GM18519 (cell line): ENCODE data around the gene ARHGEF25.
"Not testable (repeated sequence)": the region's sequence is repeated elsewhere in the genome, so short reads cannot be mapped to it uniquely, and the experiment has no call there.

ENCODE experiments used
- ATAC-seq: cut with Tn5 transposase; IDR thresholded peaks from one replicate; pipeline ENCODE4 v1.9.1; 2021; ENCODE audit warnings: mild to moderate bottlenecking, moderate library complexity; ENCODE audit not compliant: unreplicated experiment, low FRiP score

The ARHGEF25 gene

DNA sequence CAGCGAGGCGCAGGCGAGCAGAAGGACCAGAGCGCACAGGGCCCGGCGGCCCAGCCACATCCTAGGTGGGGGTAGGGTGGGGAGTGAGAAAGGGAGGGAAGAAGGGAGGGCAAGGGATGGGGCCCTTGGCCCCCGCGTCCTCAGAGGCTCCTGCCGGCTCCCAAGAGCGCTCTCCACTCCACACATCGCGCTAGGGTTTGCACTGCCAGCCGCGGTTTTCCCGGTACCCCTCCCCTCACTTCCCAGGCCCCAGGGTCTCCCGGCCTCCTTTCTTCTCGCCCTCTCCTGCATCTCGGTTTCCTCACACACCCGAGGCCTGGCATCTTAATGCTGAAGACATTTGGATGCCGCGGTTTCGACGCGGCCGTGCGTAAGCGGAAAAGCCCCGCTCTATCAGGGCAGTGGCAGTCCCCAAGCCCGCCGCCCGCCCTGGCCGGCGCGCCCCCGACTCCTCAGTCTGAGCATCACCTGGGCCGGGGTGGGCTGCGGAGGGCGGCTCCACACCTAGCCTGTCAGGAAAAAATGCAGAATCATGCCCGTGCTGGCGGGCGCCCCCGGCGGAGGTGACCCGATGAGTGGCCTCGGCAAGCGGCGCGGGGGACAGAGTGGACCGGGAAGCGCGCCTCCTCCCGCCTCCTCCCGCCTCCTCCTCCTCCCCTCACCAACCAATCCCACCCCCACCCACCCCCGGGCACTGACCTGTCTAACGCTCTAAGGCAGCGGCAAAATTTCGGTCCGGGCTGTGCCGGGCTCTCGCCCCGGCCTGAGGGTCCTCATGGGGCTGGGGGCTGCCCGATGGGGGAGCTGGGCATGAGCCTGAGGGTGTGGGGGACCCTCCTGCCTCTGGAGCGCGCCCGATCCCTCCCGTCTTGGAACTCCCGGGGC is 21.1 kb downstream of the ARHGEF25 start:
- ATAC-seq, result no peak

GRCh38 chr12:57632958-57633840 is 22.0 kb downstream of the ARHGEF25 start, which contains the start of gene B4GALNT1:
B4GALNT1 (minus strand) TSS chr12:57633201; CDS start chr12:57632132, 1,069 bp downstream.
- peak; percentile 49 for ATAC-seq

DNA sequence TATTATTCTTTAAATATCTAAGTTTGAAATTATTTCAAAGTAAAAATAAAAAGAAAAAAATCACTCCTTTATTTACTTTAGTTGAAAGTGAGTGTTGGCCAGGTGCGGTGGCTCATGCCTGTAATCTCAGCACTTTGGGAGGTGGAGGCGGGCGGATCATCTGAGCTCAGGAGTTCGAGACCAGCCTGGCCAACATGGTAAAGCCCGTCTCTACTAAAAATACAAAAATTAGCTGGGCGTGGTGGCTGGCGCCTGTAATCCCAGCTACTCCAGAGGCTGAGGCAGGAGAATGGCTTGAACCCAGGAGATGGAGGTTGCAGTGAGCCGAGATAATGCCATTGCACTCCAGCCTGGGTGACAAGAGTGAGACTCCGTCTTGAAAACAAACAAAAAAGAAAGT is 25.5 kb downstream of the ARHGEF25 start:
- not testable (repeated sequence) for ATAC-seq

DNA sequence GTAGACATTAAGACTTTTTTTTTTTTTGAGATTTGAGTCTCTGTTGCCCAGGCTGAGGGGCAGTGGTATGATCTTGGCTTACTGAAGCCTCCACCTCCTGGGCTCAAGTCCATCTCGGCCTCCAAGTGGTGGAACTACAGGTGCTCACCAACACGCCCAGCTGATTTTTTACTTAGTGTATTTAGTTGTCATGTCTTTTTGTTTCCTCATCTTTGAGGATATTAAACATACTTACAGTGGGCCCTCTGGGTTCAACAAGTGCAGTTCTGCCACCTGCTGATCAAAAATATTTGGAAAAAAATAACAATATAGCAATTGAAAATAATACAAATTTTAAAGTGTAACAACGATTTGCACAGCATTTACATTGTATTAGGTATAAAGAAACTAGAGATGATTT is 26.1 kb downstream of the ARHGEF25 start:
- no peak for ATAC-seq

- no peak for ATAC-seq
Observed at GRCh38 chr12:57638096-57638495, 26.9 kb downstream of the ARHGEF25 start.

- ATAC-seq, result no peak
Observed at GRCh38 chr12:57640175-57641042, 29.2 kb downstream of the ARHGEF25 start.

GRCh38 chr12:57641699-57642442 is 30.6 kb downstream of the ARHGEF25 start:
- ATAC-seq, result no peak

DNA sequence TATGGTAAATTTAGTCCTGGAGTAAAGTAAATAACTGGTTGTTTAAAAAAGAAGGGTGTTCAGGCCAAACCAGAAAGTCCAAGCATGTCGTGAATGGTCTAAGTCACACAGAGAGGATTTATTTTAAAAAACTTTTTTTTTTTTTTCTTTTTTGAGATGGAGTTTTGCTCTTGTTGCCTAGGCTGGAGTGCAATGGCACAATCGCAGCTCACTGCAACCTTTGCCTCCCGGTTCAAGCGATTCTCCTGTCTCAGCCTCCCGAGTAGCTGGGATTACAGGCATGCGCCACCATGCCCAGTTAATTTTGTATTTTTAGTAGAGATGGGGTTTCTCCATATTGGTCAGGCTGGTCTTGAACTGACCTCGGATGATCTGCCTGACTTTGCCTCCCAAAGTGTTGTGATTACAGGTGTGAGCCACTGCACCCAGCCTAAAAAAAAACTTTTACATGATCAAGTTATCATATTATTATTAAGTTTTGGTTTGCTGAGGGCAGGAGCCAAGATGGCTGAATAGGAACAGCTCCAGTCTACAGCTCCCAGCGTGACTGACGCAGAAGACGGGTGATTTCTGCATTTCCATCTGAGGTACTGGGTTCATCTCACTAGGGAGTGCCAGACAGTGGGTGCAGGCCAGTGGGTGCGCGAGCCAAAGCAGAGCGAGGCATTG is 34.9 kb downstream of the ARHGEF25 start:
- ATAC-seq, result not testable (repeated sequence)

GRCh38 chr12:57646659-57647049 is 35.4 kb downstream of the ARHGEF25 start:
- ATAC-seq, result not testable (repeated sequence)

DNA sequence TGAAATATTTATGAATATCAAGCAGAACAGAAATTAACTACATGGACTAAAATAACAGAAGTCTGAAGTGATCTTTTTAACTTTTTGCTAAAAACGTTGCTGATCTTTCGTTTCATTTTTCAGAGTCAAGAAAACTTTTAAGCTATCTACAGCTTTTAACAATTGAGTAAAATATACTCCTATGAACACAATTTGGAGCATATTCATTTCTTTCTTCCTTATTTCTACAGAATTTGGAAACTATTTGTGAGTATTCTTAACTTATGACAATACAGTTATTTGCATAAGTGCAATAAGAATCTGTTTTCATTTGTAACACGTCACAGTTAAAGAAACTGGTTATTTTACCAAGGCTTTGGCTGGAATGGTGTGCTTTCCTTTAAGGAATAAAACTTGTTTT is 42.8 kb downstream of the ARHGEF25 start:
- ATAC-seq, result no peak

DNA sequence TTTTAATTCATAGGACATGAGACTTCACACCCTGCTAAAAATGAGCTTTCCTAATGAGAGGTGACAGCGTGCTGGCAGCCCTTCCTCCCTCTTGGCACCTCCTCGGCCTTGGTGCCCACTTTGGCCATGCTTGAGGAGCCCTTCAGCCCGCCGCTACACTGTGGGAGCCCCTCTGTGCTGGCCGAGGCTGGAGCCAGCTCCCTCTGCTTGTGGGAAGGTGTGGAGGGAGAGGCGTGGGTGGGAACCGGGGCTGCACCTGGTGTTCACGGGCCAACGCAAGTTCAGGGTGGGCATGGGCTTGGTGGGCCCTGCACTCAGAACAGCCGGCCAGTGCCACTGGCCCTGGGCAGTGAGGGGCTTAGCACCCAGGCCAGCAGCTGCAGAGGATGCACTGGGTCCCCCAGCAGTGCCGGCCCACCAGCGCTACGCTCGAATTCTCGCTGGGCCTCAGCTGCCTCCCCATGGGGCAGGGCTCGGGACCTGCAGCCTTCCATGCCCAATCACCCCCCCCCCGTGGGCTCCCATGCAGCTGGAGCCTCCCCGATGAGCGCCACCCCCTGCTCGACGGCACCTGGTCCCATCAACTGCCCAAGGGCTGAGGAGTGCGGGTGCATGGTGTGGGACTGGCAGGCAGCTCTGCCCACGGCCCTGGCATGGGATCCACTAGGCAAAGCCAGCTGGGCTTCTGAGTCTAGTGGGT is 44.5 kb downstream of the ARHGEF25 start:
- no peak for ATAC-seq

DNA sequence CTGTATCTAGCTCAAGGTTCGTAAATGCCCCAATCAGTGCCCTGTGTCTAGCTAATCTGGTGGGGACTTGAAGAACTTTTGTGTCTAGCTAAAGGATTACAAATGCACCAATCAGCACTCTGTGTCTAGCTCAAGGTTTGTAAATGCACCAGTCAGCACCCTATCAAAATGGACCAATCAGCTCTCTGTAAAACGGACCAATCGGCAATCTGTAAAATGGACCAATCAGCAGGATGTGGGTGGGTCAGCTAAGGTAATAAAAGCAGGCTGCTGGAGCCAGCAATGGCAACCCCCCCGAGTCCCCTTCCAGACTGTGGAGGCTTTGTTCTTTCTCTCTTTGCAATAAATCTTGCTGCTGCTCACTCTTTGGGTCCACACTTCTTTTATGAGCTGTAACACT is 45.2 kb downstream of the ARHGEF25 start:
- ATAC-seq, result not testable (repeated sequence)

DNA sequence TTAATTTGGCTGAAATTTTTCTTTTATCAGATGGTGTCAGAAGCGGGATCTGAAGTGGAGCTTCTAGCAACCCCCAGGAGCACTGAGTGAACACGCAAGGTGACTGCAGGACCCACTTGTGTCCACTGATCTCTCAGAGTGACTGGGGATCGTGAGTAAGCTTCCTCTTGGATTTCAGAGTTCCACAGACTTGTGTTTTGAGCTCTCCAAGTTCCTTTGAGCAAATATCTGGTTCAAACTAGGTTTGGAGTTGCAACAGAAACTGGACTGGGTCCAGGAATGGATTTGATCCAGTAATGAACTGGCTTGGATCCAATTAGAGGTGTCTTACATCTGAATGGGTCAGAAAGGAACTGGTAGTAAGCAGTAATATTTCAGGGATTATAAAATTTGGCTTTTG is 46.5 kb downstream of the ARHGEF25 start:
- ATAC-seq, result no peak

GRCh38 chr12:57658890-57659289 is 47.7 kb downstream of the ARHGEF25 start:
- ATAC-seq, result no peak

DNA sequence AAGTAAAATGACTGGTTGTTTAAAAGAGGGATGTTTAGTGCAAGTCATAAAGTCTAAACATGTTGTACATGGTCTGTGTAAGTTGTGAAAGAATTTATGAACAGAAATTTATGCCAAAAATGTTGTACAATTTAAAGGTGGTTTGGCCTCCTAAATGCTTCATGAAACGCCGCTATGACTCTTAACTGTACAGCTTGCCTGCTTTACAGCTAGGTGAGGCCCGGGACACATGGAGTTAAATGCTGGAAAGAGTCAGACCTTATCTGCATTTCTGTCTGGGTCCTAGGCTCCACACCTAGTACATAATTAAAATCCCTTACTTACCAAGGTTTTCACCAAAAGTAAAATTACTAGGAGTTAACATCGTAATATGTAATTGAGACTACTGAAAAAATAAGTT is 50.1 kb downstream of the ARHGEF25 start:
- no peak for ATAC-seq

DNA sequence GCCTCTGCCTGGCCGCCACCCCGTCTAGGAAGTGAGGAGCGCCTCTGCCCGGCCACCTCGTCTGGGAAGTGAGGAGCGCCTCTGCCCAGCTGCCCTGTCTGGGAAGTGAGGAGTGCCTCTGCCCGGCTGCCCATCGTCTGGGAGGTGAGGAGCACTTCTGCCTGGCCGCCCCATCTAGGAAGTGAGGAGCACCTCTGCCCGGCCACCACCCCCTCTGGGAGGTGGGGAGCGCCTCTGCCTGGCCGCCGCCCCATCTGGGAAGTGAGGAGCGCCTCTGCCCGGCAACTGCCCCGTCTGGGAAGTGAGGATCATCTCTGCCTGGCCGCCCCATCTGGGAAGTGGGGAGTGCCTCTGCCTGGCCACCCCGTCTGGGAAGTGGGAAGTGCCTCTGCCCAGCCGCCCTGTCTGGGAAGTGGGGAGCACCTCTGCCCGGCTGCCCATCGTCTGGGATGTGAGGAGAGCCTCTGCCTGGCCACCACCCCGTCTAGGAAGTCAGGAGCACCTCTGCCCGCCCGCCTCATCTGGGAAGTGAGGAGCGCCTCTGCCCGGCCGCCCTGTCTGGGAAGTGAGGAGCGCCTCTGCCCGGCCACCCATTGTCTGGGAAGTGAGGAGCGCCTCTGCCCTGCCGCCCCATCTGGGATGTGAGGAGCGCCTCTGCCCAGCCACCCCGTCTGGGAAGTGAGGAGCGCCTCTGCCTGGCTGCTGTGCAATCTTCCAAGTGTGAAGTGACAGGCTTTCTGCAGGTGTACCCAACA is 54.0 kb downstream of the ARHGEF25 start:
- ATAC-seq, result not testable (repeated sequence)
